Adrenal gland (tissue), 5 donors: ENCODE data around the gene CABP4.

Source experiments
- POLR2A ChIP-seq, 2 donors: fragments of 450-650 bp; IDR thresholded peaks; one replicate each; pipeline ENCODE4 v1.6.1; 2017; ENCODE audit warnings: antibody characterized with exemption in 2 of 2, mild to moderate bottlenecking in 2 of 2, moderate library complexity in 1 of 2
- TF ChIP-seq, protein P1 (sequence below), 6 experiments: fragments of 450-650 bp in 4 of 6; fragments of 200-600 bp in 2 of 6; sonication (generic) in 1 of 6; IDR thresholded peaks; 1 replicate in 5 of 6; 2 replicates in 1 of 6; pipeline versions ENCODE4 v1.5.1 to v1.8.0; 2016 to 2021; ENCODE audit warnings: antibody characterized with exemption in 6 of 6, mild to moderate bottlenecking in 2 of 6, moderate library complexity in 1 of 6
- donor health status: DM: no; HTN: no; CAD: no.

DNA sequence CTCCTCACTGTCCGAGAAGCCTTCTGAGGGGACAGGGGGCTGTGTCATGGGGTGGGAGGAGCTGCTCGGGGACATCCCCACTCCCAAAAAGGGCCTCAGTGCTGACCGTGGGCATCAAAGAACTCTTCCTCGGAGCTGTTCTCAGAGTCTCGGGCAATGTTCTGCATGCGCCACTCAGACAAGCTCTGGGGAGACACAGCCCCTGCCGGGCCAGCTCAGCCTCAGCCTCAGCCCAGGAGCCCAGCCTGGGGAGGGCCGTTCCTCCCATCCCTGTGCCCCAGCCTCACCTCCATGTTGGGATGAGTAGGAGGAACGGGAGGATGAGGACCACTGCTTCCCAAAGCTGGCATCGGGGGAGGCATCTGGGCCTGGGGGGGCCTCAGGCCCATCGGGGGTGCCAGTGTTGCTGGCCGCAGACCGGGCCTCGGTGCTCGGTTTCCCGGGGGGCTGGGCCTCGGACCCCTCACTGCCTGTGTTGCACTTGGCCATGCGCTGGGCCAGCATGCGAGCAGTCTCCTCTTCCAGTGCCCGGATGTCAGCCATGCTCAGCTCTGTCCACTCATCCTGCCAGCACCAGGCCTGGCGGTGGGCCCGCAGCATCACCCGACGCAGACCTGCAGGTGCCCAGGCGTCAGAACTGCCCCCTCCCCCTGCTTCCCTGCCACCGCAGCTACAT is 44.8 kb downstream of the CABP4 start:
- TF ChIP-seq, protein P1, sequence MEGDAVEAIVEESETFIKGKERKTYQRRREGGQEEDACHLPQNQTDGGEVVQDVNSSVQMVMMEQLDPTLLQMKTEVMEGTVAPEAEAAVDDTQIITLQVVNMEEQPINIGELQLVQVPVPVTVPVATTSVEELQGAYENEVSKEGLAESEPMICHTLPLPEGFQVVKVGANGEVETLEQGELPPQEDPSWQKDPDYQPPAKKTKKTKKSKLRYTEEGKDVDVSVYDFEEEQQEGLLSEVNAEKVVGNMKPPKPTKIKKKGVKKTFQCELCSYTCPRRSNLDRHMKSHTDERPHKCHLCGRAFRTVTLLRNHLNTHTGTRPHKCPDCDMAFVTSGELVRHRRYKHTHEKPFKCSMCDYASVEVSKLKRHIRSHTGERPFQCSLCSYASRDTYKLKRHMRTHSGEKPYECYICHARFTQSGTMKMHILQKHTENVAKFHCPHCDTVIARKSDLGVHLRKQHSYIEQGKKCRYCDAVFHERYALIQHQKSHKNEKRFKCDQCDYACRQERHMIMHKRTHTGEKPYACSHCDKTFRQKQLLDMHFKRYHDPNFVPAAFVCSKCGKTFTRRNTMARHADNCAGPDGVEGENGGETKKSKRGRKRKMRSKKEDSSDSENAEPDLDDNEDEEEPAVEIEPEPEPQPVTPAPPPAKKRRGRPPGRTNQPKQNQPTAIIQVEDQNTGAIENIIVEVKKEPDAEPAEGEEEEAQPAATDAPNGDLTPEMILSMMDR (IDR thresholded peaks at IDR 0.05): no peak
- no peak for TF ChIP-seq POLR2A (IDR thresholded peaks at IDR 0.05)
